HG03432 (cell line): Measurements from ENCODE around the gene SLX1A.
A peak's percentile ranks its signal among the peaks of the same experiment; 100 is the strongest.
"Not testable (repeated sequence)": the region's sequence is repeated elsewhere in the genome, so short reads cannot be mapped to it uniquely, and the experiment has no call there.

Experiments used
- ATAC-seq: cut with Tn5 transposase; IDR thresholded peaks from one replicate; pipeline ENCODE4 v1.9.1; 2021; ENCODE audit warnings: mild to moderate bottlenecking, moderate library complexity; ENCODE audit not compliant: unreplicated experiment

The SLX1A gene

DNA sequence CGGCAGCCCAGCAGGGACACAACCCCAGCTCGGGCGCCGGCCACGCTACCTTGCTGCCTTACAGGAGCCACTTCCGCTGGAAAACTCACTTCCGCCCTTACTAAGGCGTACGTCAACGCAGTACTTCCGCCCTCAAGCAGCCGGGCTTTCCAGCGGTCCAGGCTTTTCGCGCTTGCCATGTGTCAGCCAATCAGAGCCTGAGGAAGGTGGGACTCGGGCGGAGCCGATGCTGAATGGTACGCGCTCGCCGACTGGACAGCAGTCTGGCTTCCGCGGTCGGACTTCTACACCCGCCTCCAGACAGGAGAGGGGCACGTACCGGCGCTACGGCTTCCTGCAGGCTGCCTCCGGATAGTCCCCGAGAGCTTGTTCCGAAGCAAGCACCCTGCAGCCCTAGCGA lies at the start of gene SLX1A, which contains the start of gene BOLA2B:
Gene SLX1A (plus strand): TSS at position 261 of the 400 bp plus-strand sequence. CDS start 210 bp downstream, outside the sequence.
Gene BOLA2B (minus strand): TSS at position 52 of the 400 bp plus-strand sequence. CDS start 71 bp downstream, outside the sequence.
- ATAC-seq = peak; percentile 85

GRCh38 chr16:30144017-30144416 lies 49.7 kb upstream of the SLX1A start:
- ATAC-seq = no peak

GRCh38 chr16:30144917-30145316 lies 48.8 kb upstream of the SLX1A start:
- ATAC-seq = no peak

DNA sequence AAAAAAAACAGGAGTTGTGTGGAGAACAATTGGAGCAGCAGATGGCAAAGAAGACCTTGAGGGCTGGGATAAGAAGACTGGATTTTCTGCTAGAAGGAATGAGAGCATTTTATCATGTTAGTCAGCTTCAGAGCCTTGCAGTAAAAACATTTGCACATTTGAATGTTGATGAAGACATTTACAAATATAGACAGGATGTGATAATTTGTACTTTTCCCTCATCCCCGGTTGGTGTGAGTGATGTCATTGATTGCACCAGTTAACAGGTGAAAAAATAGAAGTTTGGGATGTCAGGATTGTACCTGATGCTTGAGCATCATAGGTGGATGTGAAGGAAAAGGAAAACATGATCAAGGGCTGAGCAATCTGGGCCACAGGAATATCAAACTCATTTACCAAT lies 48.0 kb upstream of the SLX1A start:
- ATAC-seq = no peak

DNA sequence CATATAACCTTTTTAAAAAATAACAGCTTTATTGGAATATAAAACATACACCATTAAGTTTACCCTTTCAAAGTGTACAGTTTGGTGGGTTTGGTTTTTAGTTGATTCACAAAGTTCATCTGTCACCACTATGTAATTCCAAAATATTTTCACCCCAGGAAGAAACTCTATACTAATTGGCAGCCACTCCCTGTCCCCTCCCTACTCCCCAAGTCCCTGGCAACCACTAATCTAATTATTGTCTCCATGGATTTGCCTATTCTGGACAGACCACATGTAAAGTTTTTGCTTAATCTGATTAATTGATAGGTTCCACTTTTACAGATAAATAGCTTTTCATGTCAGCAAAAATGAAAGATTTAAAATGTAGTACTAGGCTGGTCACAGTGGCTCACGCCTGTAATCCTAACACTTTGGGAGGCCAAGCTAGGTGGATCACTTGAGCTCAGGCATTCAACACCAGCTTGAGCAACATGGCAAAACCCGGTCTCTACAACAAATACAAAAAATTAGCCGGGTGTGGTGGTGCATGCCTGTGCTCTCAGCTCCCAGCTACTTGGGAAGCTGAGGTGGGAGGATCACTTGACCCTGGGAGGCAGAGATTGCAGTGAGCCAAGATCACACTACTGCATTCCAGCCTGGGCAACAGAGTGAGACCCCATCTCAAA lies 45.7 kb upstream of the SLX1A start:
- no peak for ATAC-seq

GRCh38 chr16:30149250-30149930 lies 44.3 kb upstream of the SLX1A start:
- ATAC-seq = no peak

DNA sequence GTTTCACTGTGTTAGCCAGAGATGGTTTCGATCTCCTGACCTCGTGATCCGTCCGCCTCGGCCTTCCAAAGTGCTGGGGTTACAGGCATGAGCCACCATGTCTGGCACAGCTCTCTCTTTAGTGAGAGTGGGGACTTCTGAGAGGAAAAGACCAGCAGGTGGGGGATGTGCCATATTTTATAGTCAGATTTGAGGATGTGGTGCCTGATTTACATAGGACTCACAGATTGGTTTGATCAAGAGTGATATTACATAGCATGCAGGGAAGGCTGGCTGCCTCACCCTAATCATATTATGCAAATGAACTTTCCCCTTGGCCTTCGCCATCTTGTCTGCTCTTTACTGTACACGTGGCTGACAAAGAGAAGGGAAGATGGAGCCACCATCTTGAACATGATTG lies 42.6 kb upstream of the SLX1A start:
- ATAC-seq = no peak

- no peak for ATAC-seq
Measured at GRCh38 chr16:30152517-30152916, 41.2 kb upstream of the SLX1A start.

DNA sequence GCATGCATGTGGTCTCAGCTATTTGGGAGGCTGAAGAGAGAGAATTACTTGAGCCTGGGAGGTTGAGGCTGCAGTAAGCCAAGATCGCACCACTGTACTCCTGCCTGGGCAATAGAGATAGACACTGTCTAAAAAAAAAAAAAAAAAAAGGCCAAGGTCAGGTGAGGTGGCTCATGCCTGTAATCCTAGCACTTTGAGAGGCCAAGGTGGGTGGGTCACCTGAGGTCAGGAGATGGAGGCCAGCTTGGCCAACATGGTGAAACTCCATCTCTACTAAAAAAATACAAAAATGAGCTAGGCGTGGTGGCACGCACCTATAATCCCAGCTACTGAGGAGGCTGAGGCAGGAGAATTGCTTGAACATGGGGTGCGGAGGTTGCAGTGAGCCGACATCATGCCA lies 38.5 kb upstream of the SLX1A start:
- no peak for ATAC-seq

- no peak for ATAC-seq
Measured at GRCh38 chr16:30157214-30157613, 36.5 kb upstream of the SLX1A start.

- no peak for ATAC-seq
Measured at GRCh38 chr16:30163538-30163937, 30.1 kb upstream of the SLX1A start.

DNA sequence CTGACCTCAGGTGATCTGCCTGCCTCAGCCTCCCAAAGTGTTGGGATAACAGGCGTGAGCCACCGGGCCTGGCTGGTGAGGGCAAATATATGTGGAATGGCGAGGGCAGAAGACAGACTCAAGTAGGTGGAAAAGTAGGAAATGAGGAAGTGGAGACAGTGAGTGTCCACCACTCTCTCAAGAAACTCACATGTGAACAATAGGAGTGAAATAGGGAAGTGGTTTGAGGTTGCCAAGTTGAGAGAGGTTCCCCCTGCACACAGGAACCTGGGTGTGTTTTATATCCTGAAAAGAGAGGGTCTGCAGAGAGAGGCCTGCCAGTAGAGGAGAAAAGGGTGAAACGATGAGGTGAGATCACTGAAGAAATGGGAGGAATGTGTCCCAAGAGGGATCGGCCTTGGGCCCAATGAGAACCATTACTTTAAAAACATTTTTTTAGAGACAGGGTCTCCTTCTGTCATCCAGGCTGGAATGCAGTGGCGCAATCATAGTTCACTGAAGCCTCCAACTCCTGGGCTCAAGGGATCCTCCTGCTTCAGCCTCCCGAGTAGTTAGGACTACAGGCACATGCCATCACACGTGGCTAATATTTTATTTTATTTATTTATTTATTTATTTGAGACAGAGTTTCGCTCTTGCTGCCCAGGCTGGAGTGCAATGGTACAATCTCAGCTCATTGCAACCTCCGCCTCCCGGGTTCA lies 27.3 kb upstream of the SLX1A start:
- peak; percentile 64 for ATAC-seq

DNA sequence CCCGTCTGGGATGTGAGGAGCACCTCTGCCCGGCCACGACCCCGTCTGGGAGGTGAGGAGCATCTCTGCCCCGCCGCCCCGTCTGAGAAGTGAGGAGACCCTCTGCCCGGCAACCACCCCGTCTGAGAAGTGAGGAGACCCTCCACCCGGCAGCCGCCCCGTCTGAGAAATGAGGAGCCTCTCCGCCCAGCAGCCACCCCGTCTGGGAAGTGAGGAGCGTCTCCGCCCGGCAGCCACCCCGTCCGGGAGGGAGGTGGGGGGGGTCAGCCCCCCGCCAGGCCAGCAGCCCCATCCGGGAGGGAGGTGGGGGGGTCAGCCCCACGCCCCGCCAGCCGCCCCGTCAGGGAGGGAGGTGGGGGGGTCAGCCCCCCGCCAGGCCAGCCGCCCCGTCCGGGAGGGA lies 24.9 kb upstream of the SLX1A start:
- ATAC-seq = not testable (repeated sequence)

DNA sequence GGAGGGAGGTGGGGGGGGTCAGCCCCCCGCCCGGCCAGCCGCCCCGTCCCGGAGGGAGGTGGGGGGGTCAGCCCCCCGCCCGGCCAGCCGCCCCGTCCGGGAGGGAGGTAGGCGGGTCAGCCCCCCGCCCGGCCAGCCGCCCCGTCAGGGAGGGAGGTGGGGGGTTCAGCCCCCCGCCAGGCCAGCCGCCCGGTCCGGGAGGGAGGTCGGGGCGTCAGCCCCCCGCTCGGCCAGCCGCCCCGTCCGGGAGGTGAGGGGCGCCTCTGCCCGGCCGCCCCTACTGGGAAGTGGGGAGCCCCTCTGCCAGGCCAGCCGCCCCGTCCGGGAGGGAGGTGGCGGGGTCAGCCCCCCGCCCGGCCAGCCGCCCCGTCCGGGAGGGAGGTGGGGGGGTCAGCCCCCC lies 24.3 kb upstream of the SLX1A start:
- ATAC-seq = not testable (repeated sequence)

- ATAC-seq = not testable (repeated sequence)
Measured at GRCh38 chr16:30170145-30170544, 23.5 kb upstream of the SLX1A start.

GRCh38 chr16:30173054-30173453 lies 20.6 kb upstream of the SLX1A start:
- ATAC-seq = no peak

- not testable (repeated sequence) for ATAC-seq
Measured at GRCh38 chr16:30176876-30177275, 16.8 kb upstream of the SLX1A start.

DNA sequence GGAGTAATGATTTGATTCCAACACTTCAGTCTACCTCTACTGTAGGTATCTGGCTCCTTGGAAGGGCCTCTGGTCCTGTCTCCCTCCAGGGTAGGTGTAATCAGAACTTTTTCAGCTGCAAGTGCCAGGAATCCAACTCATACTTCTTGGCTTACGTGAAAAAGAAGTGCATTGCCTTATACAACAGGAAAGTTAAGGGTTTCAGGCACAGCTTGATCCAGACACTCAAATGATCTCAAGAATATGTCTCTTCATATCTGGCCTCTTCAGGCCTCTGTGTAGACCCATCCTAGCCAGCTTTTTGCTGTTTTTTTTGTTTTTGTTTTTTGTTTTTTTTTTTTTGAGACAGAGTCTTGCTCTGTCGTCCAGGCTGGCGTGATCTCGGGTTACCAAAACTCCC lies 14.5 kb upstream of the SLX1A start:
- ATAC-seq = no peak

- ATAC-seq = no peak
Measured at GRCh38 chr16:30179931-30180330, 13.7 kb upstream of the SLX1A start.

- no peak for ATAC-seq
Measured at GRCh38 chr16:30180741-30181140, 12.9 kb upstream of the SLX1A start.

DNA sequence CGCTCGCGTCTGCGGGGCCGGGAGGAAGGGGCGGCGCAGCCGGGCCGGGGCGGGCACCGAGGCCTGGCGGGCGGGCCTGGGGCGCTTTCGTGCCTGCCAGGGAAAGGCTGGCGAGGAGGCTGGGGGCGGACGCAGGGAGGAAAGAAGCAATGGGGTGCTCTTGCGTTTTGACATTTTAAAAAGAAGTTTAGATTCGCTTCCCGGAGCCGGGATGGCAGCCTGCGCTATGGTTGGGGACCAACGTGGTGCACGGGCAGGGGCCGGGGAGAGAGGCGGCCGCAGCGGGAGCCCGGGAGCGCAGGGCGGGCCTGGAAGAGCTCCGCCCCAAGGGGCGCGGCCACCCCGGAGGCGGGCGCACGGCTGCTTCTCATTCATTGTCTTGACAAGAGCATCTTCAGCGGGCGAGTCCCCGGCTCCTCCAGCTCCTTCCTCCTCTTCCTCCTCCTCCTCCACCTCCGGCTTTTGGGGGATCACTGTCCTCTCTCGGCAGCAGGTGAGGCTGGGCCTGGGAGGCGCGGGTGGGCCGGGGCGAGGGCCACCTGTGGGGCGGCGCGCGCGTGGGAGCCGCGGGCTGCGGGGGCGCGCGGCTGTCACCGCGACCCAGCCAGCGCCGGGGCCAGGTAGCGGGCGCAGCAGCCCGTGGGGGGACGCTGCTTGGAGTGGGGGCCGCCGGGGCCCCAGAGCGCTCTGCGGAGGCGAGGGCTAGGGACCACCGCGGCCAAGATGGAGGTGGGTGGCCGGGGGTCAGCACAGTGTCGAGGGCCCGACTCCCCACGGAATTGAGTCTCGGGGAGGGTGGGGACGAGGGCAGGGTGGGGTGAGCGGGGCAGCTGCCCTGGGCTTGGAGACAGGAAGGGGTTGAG lies 10.2 kb upstream of the SLX1A start, which contains the start of gene CORO1A:
Gene CORO1A (plus strand): TSS at position 370 of the 863 bp plus-strand sequence. CDS start 1,608 bp downstream, outside the sequence.
- ATAC-seq = peak; percentile 64
